Stomach (tissue), 9 donors: ENCODE data around the gene PITPNM1. TPM values are rescaled to one million over a fixed set of nuclear protein-coding genes. Genes with fewer than 3 reads are reported as not detected.

ENCODE experiments used
- DNase-seq, 2 donors: peaks; one replicate each; pipeline versions ENCODE4 v3.0.0 to v3.0.0-alpha.2; 2013 to 2019
- H3K27ac ChIP-seq, 5 donors: fragments of 200-600 bp in 4 of 5; sonication (generic) in 4 of 5; one replicate each; pipeline ENCODE4 v1.5.1; 2013 to 2019; ENCODE audit warnings: mild to moderate bottlenecking in 1 of 5, moderate library complexity in 1 of 5
- H3K27me3 ChIP-seq, 3 donors: fragments of 200-600 bp; sonication (generic); one replicate each; pipeline ENCODE4 v1.5.1; 2017 to 2019; ENCODE audit warnings: mixed run types in 1 of 3
- H3K36me3 ChIP-seq, 4 donors: fragments of 200-600 bp; sonication (generic); 1 replicate in 3 of 4; 2 replicates in 1 of 4; pipeline ENCODE4 v1.5.1; 2016 to 2019
- H3K4me1 ChIP-seq, 4 donors: fragments of 200-600 bp; sonication (generic); one replicate each; pipeline ENCODE4 v1.5.1; 2016 to 2019
- H3K4me3 ChIP-seq, 4 donors: fragments of 200-600 bp; sonication (generic) in 3 of 4; one replicate each; pipeline ENCODE4 v1.5.1; 2016 to 2019; ENCODE audit warnings: mild to moderate bottlenecking in 1 of 4
- H3K9me3 ChIP-seq, 4 donors: fragments of 200-600 bp; sonication (generic); one replicate each; pipeline ENCODE4 v1.5.1; 2016 to 2019
- EP300 ChIP-seq: sonication (generic); formaldehyde crosslinking; IDR thresholded peaks from one replicate; pipeline ENCODE4 v1.6.1; 2017; ENCODE audit warnings: antibody characterized with exemption
- POLR2A ChIP-seq, 4 donors: fragments of 450-650 bp; IDR thresholded peaks; one replicate each; pipeline ENCODE4 v1.6.1; 2016; ENCODE audit warnings: antibody characterized with exemption in 4 of 4, control low read depth in 2 of 4, mild to moderate bottlenecking in 1 of 4, moderate library complexity in 1 of 4
- POLR2AphosphoS5 ChIP-seq, 3 donors: sonication (generic); formaldehyde crosslinking; IDR thresholded peaks; one replicate each; pipeline ENCODE4 v1.6.1; 2016; ENCODE audit warnings: antibody characterized with exemption in 3 of 3
- WGBS, 5 donors: extraction: QIAGEN DNeasy Blood & Tissue Kit in 3 of 5; methylation state at CpG; one replicate each; pipeline versions ENCODE4 v1.1.5 to v1.1.7; 2013 to 2018; 5-methylcytosine and 5-hydroxymethylcytosine counted together
- intact Hi-C: fragments of 100-400 bp; cut with DNase I; formaldehyde crosslinking; loops from one replicate; pipeline ENCODE4 v1.15.1; 2023; ENCODE audit warnings: low total_unique reads
- polyA plus RNA-seq, 3 donors: library from polyadenylated mRNA; stranded (reverse); fragments of 200-250 nt; gene quantifications; one replicate each; pipeline ENCODE4 v1.2.3, GENCODE V29; 2013
- total RNA-seq, 5 donors: library from RNA; depleted of rRNA; stranded (reverse); fragments of >200 nt; gene quantifications; one replicate each; pipeline versions ENCODE4 v1.1.0 to v1.2.3, GENCODE V29; 2014 to 2016
- TF ChIP-seq, protein P1 (sequence below), 7 experiments: fragments of 450-650 bp in 4 of 7; fragments of 200-600 bp in 3 of 7; sonication (generic) in 3 of 7; IDR thresholded peaks; one replicate each; pipeline ENCODE4 v1.5.1; 2016 to 2019; ENCODE audit warnings: antibody characterized with exemption in 7 of 7, control low read depth in 2 of 7, mild to moderate bottlenecking in 1 of 7
- donor health status: healthy with polysubstance abuse.
- donor health status: Bipolar disorder and iron deficiency.
- donor health status: healthy.

The PITPNM1 gene
- total and polyA plus RNA-seq, 8 donors = 12.3 to 133 (median 21.1) TPM

DNA sequence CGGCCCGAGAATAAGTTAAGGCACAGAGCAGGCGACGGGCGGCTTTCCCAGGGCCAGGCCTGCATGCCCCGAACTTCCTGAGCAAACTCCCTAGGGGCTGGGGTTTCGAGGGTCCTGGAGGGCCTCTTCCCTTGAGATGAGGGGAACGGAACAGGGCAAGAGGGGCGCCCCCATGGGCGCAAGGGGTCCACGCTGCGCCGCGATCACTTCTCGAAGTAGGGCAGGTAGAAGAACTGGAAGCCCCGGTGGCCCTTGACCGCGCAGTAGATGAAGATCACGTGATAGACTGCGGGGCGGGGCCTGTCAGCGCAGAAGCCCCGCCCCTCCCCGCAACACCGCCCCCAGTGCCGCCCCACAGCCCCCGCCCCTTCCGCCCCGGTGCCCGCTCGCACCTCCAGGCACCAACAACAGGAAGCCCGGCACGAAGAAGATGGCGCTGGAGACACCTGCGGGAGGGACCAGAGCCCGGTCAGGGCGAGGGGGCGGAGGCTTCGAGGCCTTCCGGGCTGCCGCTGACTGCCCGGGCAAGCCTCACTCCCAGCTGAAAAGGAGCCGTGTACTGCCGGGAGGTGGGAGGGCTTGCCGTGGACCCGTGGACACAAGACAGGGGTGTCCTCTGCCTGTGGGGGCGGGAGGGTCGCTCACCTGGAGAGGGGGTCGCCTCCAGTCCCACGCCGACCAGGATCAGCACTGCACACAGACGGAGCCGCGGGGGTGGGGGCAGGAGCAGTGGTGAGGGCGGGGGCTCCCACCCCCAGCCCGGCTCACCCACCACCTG lies 40.6 kb downstream of the PITPNM1 start:
- peak overlapping the region; percentile 54 to 69 (median 60) for H3K4me3 ChIP-seq

GRCh38 chr11:67463680-67464410 lies 41.3 kb downstream of the PITPNM1 start:
- peak overlapping the region; percentile 79 to 96 (median 94) for H3K27ac ChIP-seq
- intact Hi-C loops = no loop called here

More for the DNA sequence above, 40.6 kb downstream of the PITPNM1 start:
- Histone ChIP-seq H3K36me3 (peaks cover 0 to 5% (median 2%) of the 10 kb centered on the region in 4 donors), H3K4me1 (peaks cover 33 to 52% (median 51%) of the 10 kb centered on the region in 4 donors), H3K27me3 (no peaks in the 10 kb centered on the region), H3K27ac (peak overlapping the region; percentile 90 to 98 (median 95)), H3K9me3 (no peaks in the 10 kb centered on the region)
- peak; percentile 94 to 95 for DNase-seq
- TF ChIP-seq, protein P1, sequence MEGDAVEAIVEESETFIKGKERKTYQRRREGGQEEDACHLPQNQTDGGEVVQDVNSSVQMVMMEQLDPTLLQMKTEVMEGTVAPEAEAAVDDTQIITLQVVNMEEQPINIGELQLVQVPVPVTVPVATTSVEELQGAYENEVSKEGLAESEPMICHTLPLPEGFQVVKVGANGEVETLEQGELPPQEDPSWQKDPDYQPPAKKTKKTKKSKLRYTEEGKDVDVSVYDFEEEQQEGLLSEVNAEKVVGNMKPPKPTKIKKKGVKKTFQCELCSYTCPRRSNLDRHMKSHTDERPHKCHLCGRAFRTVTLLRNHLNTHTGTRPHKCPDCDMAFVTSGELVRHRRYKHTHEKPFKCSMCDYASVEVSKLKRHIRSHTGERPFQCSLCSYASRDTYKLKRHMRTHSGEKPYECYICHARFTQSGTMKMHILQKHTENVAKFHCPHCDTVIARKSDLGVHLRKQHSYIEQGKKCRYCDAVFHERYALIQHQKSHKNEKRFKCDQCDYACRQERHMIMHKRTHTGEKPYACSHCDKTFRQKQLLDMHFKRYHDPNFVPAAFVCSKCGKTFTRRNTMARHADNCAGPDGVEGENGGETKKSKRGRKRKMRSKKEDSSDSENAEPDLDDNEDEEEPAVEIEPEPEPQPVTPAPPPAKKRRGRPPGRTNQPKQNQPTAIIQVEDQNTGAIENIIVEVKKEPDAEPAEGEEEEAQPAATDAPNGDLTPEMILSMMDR (IDR thresholded peaks at IDR 0.05) = no peak
- TF ChIP-seq POLR2AphosphoS5 (IDR thresholded peaks at IDR 0.05) (peak in 2 of 3 donors; percentile 86 to 90), POLR2A (IDR thresholded peaks at IDR 0.05) (peak in 1 of 4 donors; percentile 49), EP300 (no peak)
- intact Hi-C loops = no loop called here
- 12 to 26% (median 13%) methylated on average over 23 to 56 of the region's 56 CpGs for WGBS, 5 donors

DNA sequence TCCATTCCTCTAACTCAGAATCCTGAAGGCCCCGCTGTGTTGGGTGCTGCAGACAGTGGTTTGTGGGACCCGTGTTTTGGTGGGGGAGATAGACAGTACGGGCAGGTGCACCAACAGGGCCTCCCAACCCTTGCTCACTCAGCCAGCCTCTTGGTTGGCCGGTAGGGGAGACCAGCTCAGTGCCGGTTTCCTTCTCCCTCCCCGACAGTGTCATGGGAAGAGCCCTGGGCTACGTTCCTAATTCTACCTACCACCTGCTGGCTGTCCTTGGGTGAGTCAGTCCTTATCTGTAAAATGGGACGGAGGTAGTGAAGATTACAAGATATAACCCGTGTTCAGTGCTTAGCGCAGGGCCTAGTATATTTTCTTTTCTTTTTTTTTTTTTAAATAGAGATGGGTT lies 42.0 kb downstream of the PITPNM1 start:
- intact Hi-C loops = no loop called here
- WGBS, 5 donors = 82 to 91% (median 85%) methylated on average over 8 to 10 of the region's 10 CpGs
- Histone ChIP-seq H3K4me3 (no peak overlapping the region), H3K36me3 (peaks cover 0 to 5% (median 2%) of the 10 kb centered on the region in 4 donors), H3K9me3 (no peaks in the 10 kb centered on the region), H3K27ac (peak overlapping the region in 2 of 5 donors; percentile 94 to 96), H3K4me1 (peaks cover 28 to 45% (median 43%) of the 10 kb centered on the region in 4 donors), H3K27me3 (no peaks in the 10 kb centered on the region)
- DNase-seq = no peak
- TF ChIP-seq EP300 = no peak
- TF ChIP-seq, protein P1 (IDR thresholded peaks at IDR 0.05) = no peak
- no peak for TF ChIP-seq POLR2A (IDR thresholded peaks at IDR 0.05)
- no peak for TF ChIP-seq POLR2AphosphoS5 (IDR thresholded peaks at IDR 0.05)

More at GRCh38 chr11:67463680-67464410, 41.3 kb downstream of the PITPNM1 start:
- H3K4me3 ChIP-seq = peak overlapping the region; percentile 54 to 69 (median 60)
- DNase-seq = peak; percentile 48 to 54
- H3K4me1 ChIP-seq = peaks cover 31 to 49% (median 47%) of the 10 kb centered on the region in 4 donors
- H3K27me3 ChIP-seq = no peaks in the 10 kb centered on the region
- peak in 2 of 3 donors; percentile 27 to 36 for TF ChIP-seq POLR2AphosphoS5 (IDR thresholded peaks at IDR 0.05)
- TF ChIP-seq POLR2A (IDR thresholded peaks at IDR 0.05) = no peak
- H3K9me3 ChIP-seq = no peaks in the 10 kb centered on the region
- WGBS, 5 donors = 69 to 84% (median 80%) methylated on average over 12 to 20 of the region's 20 CpGs
- peaks cover 0 to 5% (median 2%) of the 10 kb centered on the region in 4 donors for H3K36me3 ChIP-seq

DNA sequence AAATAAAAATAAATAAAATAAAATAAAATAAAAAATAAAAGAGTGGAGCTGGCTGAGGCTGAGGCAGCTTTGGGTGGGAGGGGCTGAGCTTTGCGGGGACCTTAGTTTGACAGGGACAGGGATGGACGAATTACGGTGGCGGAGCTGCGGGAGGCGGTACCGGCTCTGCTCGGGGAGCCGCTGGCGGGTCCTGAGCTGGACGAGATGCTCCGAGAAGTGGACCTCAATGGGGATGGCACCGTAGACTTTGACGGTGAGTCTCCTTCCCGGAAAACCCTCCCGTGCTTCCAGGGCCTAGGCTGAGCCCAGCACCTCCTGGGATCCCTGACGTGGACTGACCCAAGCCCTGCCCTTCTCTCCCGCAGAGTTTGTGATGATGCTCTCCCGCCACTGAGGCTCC lies 46.9 kb downstream of the PITPNM1 start:
- peaks cover 0 to under 1% (median 0%) of the 10 kb centered on the region in 4 donors for H3K4me1 ChIP-seq
- TF ChIP-seq, protein P1 (IDR thresholded peaks at IDR 0.05) = no peak
- TF ChIP-seq EP300 (no peak), POLR2AphosphoS5 (IDR thresholded peaks at IDR 0.05) (no peak), POLR2A (IDR thresholded peaks at IDR 0.05) (no peak)
- intact Hi-C loops = no loop called here
- H3K9me3 ChIP-seq = no peaks in the 10 kb centered on the region
- no peak for DNase-seq
- no peak overlapping the region for H3K27ac ChIP-seq
- WGBS, 5 donors = 77 to 92% (median 89%) methylated on average over 17 to 19 of the region's 19 CpGs
- no peaks in the 10 kb centered on the region for H3K27me3 ChIP-seq
- H3K36me3 ChIP-seq = no peaks in the 10 kb centered on the region
- no peak overlapping the region for H3K4me3 ChIP-seq
